Measurements from ENCODE around the gene BRAF. TPM values are rescaled to one million over a fixed set of nuclear protein-coding genes. Genes with fewer than 3 reads are reported as not detected.
"Not testable (repeated sequence)": the region's sequence is repeated elsewhere in the genome, so short reads cannot be mapped to it uniquely, and the experiment has no call there.

The BRAF gene
- total RNA-seq, 4 donors from 2014 or later: 20.9 to 51.8 (median 34.8) TPM

- no peak for DNase-seq
- intact Hi-C loops (cut with DNase I; ENCODE audit: low total_unique reads) (no loop called here), in situ Hi-C loops (cut with MboI; ENCODE audit: low pct_ligation_motif_present in 1 of 4, low pct_unique_long_range_greater_than_20kb in 1 of 4, low sequenced_read_pairs in 3 of 4) (no loop called here)
- WGBS, 2 donors (ENCODE audit: low coverage in 1 of 2): 61% methylated on average over 1 of the region's 1 CpG; no CpG with 5 or more reads in 1 of the 2 donors
- Histone ChIP-seq H3K4me3 (no peak overlapping the region), H3K27ac (no peak overlapping the region), H3K9me3 (no peaks in the 10 kb centered on the region), H3K36me3 (no peaks in the 10 kb centered on the region), H3K27me3 (no peaks in the 10 kb centered on the region), H3K4me1 (peaks cover 1 to 50% (median 8%) of the 10 kb centered on the region in 4 donors)
- TF ChIP-seq POLR2A (IDR thresholded peaks at IDR 0.05) (no peak), POLR2AphosphoS5 (IDR thresholded peaks at IDR 0.05) (no peak), CTCF (IDR thresholded peaks at IDR 0.05) (no peak), EP300 (IDR thresholded peaks at IDR 0.05; ENCODE audit: low read depth) (no peak)
Measured at GRCh38 chr7:140917258-140917657, 7.5 kb downstream of the BRAF start.

GRCh38 chr7:140915935-140916555, 8.7 kb downstream of the BRAF start:
- Histone ChIP-seq H3K36me3 (no peaks in the 10 kb centered on the region), H3K4me3 (no peak overlapping the region), H3K27ac (no peak overlapping the region), H3K27me3 (no peaks in the 10 kb centered on the region), H3K4me1 (peaks cover 0 to 47% (median 7%) of the 10 kb centered on the region in 4 donors), H3K9me3 (no peaks in the 10 kb centered on the region)
- in situ Hi-C loops (cut with MboI; ENCODE audit: low pct_ligation_motif_present in 1 of 4, low pct_unique_long_range_greater_than_20kb in 1 of 4, low sequenced_read_pairs in 3 of 4): no loop called here
- no peak for DNase-seq
- WGBS, 2 donors (ENCODE audit: low coverage in 1 of 2): 88 to 95% methylated on average over 3 to 4 of the region's 4 CpGs
- intact Hi-C loops (cut with DNase I; ENCODE audit: low total_unique reads): no loop called here
- no peak for TF ChIP-seq POLR2AphosphoS5 (IDR thresholded peaks at IDR 0.05)
- TF ChIP-seq POLR2A (IDR thresholded peaks at IDR 0.05): no peak
- TF ChIP-seq CTCF (IDR thresholded peaks at IDR 0.05): no peak
- TF ChIP-seq EP300 (IDR thresholded peaks at IDR 0.05; ENCODE audit: low read depth): no peak

- Histone ChIP-seq H3K36me3 (no peaks in the 10 kb centered on the region), H3K9me3 (no peaks in the 10 kb centered on the region), H3K4me3 (no peak overlapping the region), H3K27me3 (no peaks in the 10 kb centered on the region), H3K4me1 (peaks cover 0 to 41% (median 7%) of the 10 kb centered on the region in 4 donors), H3K27ac (no peak overlapping the region)
- no peak for DNase-seq
- intact Hi-C loops (cut with DNase I; ENCODE audit: low total_unique reads) (no loop called here), in situ Hi-C loops (cut with MboI; ENCODE audit: low pct_ligation_motif_present in 1 of 4, low pct_unique_long_range_greater_than_20kb in 1 of 4, low sequenced_read_pairs in 3 of 4) (no loop called here)
- TF ChIP-seq EP300 (IDR thresholded peaks at IDR 0.05; ENCODE audit: low read depth): no peak
- TF ChIP-seq POLR2AphosphoS5 (IDR thresholded peaks at IDR 0.05): no peak
- no peak for TF ChIP-seq CTCF (IDR thresholded peaks at IDR 0.05)
- TF ChIP-seq POLR2A (IDR thresholded peaks at IDR 0.05): no peak
Measured at GRCh38 chr7:140914083-140914482, 10.6 kb downstream of the BRAF start.

- H3K4me3 ChIP-seq; H3K27me3 ChIP-seq; intact Hi-C loops (cut with DNase I; ENCODE audit: low total_unique reads); in situ Hi-C loops (cut with MboI; ENCODE audit: low pct_ligation_motif_present in 1 of 4, low pct_unique_long_range_greater_than_20kb in 1 of 4, low sequenced_read_pairs in 3 of 4); H3K27ac ChIP-seq; H3K36me3 ChIP-seq; H3K9me3 ChIP-seq; DNase-seq: not testable (repeated sequence)
- WGBS, 2 donors (ENCODE audit: low coverage in 1 of 2): 80 to 87% methylated on average over 2 to 5 of the region's 5 CpGs
- peaks cover 0 to 41% (median 7%) of the 10 kb centered on the region in 4 donors for H3K4me1 ChIP-seq
Measured at GRCh38 chr7:140913596-140913928, 11.2 kb downstream of the BRAF start.

GRCh38 chr7:140911746-140912145, 13.0 kb downstream of the BRAF start:
- no peak for DNase-seq
- Histone ChIP-seq H3K4me1 (peaks cover 0 to 30% (median 7%) of the 10 kb centered on the region in 4 donors), H3K4me3 (no peak overlapping the region), H3K36me3 (no peaks in the 10 kb centered on the region), H3K9me3 (no peaks in the 10 kb centered on the region), H3K27ac (no peak overlapping the region), H3K27me3 (no peaks in the 10 kb centered on the region)
- TF ChIP-seq POLR2A (IDR thresholded peaks at IDR 0.05) (no peak), EP300 (IDR thresholded peaks at IDR 0.05; ENCODE audit: low read depth) (no peak), POLR2AphosphoS5 (IDR thresholded peaks at IDR 0.05) (no peak), CTCF (IDR thresholded peaks at IDR 0.05) (no peak)
- intact Hi-C loops (cut with DNase I; ENCODE audit: low total_unique reads) (no loop called here), in situ Hi-C loops (cut with MboI; ENCODE audit: low pct_ligation_motif_present in 1 of 4, low pct_unique_long_range_greater_than_20kb in 1 of 4, low sequenced_read_pairs in 3 of 4) (no loop called here)
- 30% methylated on average over 1 of the region's 1 CpG; no CpG with 5 or more reads in 1 of the 2 donors for WGBS, 2 donors (ENCODE audit: low coverage in 1 of 2)

All from transverse colon (tissue), 4 donors.